GM12878 (cell line): ENCODE results near the gene HCFC1R1. TPM values are rescaled to one million over a fixed set of nuclear protein-coding genes. Genes with fewer than 3 reads are reported as not detected.
A peak's percentile ranks its signal among the peaks of the same experiment; 100 is the strongest.

Experiments
- ATAC-seq: fragments of 200-7000 bp; cut with Tn5 transposase; 3 replicates; pipeline ENCODE4 v1.9.1; 2020; ENCODE audit warnings: mild to moderate bottlenecking, moderate library complexity
- BruUV-seq: library from RNA; stranded (reverse); fragments of 400-500 nt; replicated peaks from 2 replicates; lab custom pipeline; 2021; lab: Mats Ljungman, UMichigan
- CTCF ChIA-PET: fragments of 300-600 bp; sonication (Branson Sonifier 250); formaldehyde crosslinking; extraction: SDS; loops from one replicate; lab custom pipeline; 2021; ENCODE audit warnings: inconsistent platforms; lab: Yijun Ruan, JAX
- POLR2A ChIA-PET: fragments of 350-600 bp; formaldehyde crosslinking; extraction: SDS; loops from one replicate; lab custom pipeline; 2021; ENCODE audit warnings: inconsistent platforms; lab: Charles Lee
- RAD21 ChIA-PET: fragments of 300-600 bp; sonication (Branson Sonifier 250); formaldehyde crosslinking; loops from one replicate; lab custom pipeline; 2023; ENCODE audit warnings: antibody characterized with exemption; ENCODE audit not compliant: unreplicated experiment; lab: Charles Lee
- SMC1A ChIA-PET: fragments of 300-600 bp; sonication (Branson Sonifier 250); formaldehyde crosslinking; loops from one replicate; lab custom pipeline; 2023; ENCODE audit not compliant: unreplicated experiment, uncharacterized antibody; lab: Charles Lee
- DNase-seq: peaks from one replicate; pipeline ENCODE4 v3.0.0-alpha.2; 2011; ENCODE audit warnings: low read depth, low spot score
- FAIRE-seq: peaks from 3 replicates; lab custom pipeline; 2011; peaks lifted over from hg19 to GRCh38; lab: Jason Lieb, UNC
- H2AFZ ChIP-seq: 2 replicates; pipeline ENCODE4 v1.6.0; 2011; ENCODE audit warnings: low read depth, low read length, control low read depth; ENCODE audit not compliant: control insufficient read depth
- H3K27ac ChIP-seq: 2 replicates; pipeline ENCODE4 v1.5.1; 2011; ENCODE audit warnings: control low read depth; ENCODE audit not compliant: control insufficient read depth, insufficient read depth
- H3K27me3 ChIP-seq, 2 experiments: replicated peaks in 1 of 2; 2 replicates each; pipeline versions ENCODE4 v1.6.0 to v1.6.1; 2011; ENCODE audit warnings: low read length in 1 of 2; ENCODE audit not compliant: control insufficient read depth in 2 of 2, insufficient read depth in 2 of 2
- H3K36me3 ChIP-seq, 2 experiments: 2 replicates each; pipeline ENCODE4 v1.5.1; 2011; ENCODE audit warnings: low read length in 1 of 2; ENCODE audit not compliant: control insufficient read depth in 2 of 2, insufficient read depth in 2 of 2
- H3K4me1 ChIP-seq: 2 replicates; pipeline ENCODE4 v1.6.1; 2011; ENCODE audit warnings: mild to moderate bottlenecking, low read length, moderate library complexity, mixed read lengths; ENCODE audit not compliant: control insufficient read depth, insufficient read depth
- H3K4me2 ChIP-seq: 2 replicates; pipeline ENCODE4 v1.6.0; 2011; ENCODE audit warnings: control low read depth; ENCODE audit not compliant: control insufficient read depth, insufficient read depth
- H3K4me3 ChIP-seq: fragments of 200-600 bp; sonication (generic); 2 replicates; pipeline ENCODE4 v1.5.1; 2016
- H3K79me2 ChIP-seq: 2 replicates; pipeline ENCODE4 v1.6.0; 2011; ENCODE audit warnings: low read length; ENCODE audit not compliant: control insufficient read depth, insufficient read depth
- H3K9ac ChIP-seq: 2 replicates; pipeline ENCODE4 v1.8.0; 2011; ENCODE audit warnings: low read length, control low read depth, mixed read lengths; ENCODE audit not compliant: control insufficient read depth, insufficient read depth
- H3K9me3 ChIP-seq: replicated peaks from 3 replicates; pipeline ENCODE4 v1.5.1; 2011; ENCODE audit warnings: mild to moderate bottlenecking, low read length; ENCODE audit not compliant: control insufficient read depth, insufficient read depth
- H4K20me1 ChIP-seq: 2 replicates; pipeline ENCODE4 v1.6.0; 2011; ENCODE audit not compliant: control insufficient read depth, insufficient read depth
- ASH2L ChIP-seq: fragments of 300-600, 200-600 bp; sonication (generic); IDR thresholded peaks from 2 replicates; pipeline ENCODE4 v1.6.1; 2017; ENCODE audit warnings: low read depth, mild to moderate bottlenecking, borderline replicate concordance
- BMI1 ChIP-seq: fragments of 450-650 bp; IDR thresholded peaks from 2 replicates; pipeline ENCODE4 v1.6.1; 2016; ENCODE audit warnings: mild to moderate bottlenecking, moderate library complexity, borderline replicate concordance
- CEBPB ChIP-seq, 2 experiments: fragments of 150-350 bp in 1 of 2; IDR thresholded peaks; 2 replicates each; pipeline ENCODE4 v1.6.1; 2012 to 2014; ENCODE audit warnings: low read depth in 2 of 2, low read length in 2 of 2, borderline replicate concordance in 1 of 2, inconsistent platforms in 1 of 2
- EGR1 ChIP-seq, 2 experiments: IDR thresholded peaks; 1 replicate in 1 of 2; 2 replicates in 1 of 2; pipeline ENCODE4 v1.6.1; 2011 to 2012; ENCODE audit warnings: low read depth in 2 of 2, low read length in 2 of 2, borderline replicate concordance in 1 of 2, mild to moderate bottlenecking in 1 of 2, moderate library complexity in 1 of 2
- MEF2B ChIP-seq: fragments of 450-650 bp; IDR thresholded peaks from 2 replicates; pipeline ENCODE4 v1.6.1; 2018; ENCODE audit warnings: mild to moderate bottlenecking, moderate library complexity; ENCODE audit not compliant: partially characterized antibody, poor library complexity, severe bottlenecking
- MTA2 ChIP-seq: fragments of 450-650 bp; IDR thresholded peaks from 2 replicates; pipeline ENCODE4 v1.6.1; 2016; ENCODE audit warnings: low read depth, mild to moderate bottlenecking, moderate library complexity
- MXI1 ChIP-seq: fragments of 150-350 bp; IDR thresholded peaks from 2 replicates; pipeline ENCODE4 v1.6.1; 2011; ENCODE audit warnings: low read depth, mild to moderate bottlenecking, inconsistent platforms, low read length, improper control_type of control experiment
- MYC ChIP-seq: IDR thresholded peaks from 2 replicates; pipeline ENCODE4 v1.6.1; 2011; ENCODE audit warnings: mild to moderate bottlenecking, low read length, moderate library complexity, inconsistent platforms; ENCODE audit not compliant: insufficient read depth, insufficient replicate concordance, insufficient read length, severe bottlenecking
- NR2F1 ChIP-seq: fragments of 450-650 bp; conservative IDR thresholded peaks from 2 replicates; pipeline ENCODE4 v1.6.1; 2017; ENCODE audit warnings: mild to moderate bottlenecking
- RB1 ChIP-seq: fragments of 450-650 bp; formaldehyde crosslinking; IDR thresholded peaks from 2 replicates; pipeline ENCODE4 v1.6.1; 2017; ENCODE audit warnings: mild to moderate bottlenecking, borderline replicate concordance
- RUNX3 ChIP-seq: IDR thresholded peaks from 2 replicates; pipeline ENCODE4 v1.6.1; 2012; ENCODE audit warnings: low read length, inconsistent platforms
- SUPT20H ChIP-seq: IDR thresholded peaks from 2 replicates; pipeline ENCODE4 v1.6.1; 2011; ENCODE audit warnings: low read depth, mild to moderate bottlenecking, low read length, moderate library complexity, borderline replicate concordance; ENCODE audit not compliant: control insufficient read depth
- ZNF274 ChIP-seq: IDR thresholded peaks from one replicate; pipeline ENCODE4 v1.8.0; 2011; ENCODE audit not compliant: insufficient read length, insufficient read depth
- WGBS: methylation state at CpG from one replicate; pipeline ENCODE4 v1.1.6; 2016; ENCODE audit warnings: low lambda C conversion rate; ENCODE audit not compliant: insufficient replicate concordance, insufficient coverage; ENCODE audit errors: missing lambda C conversion rate; 5-methylcytosine and 5-hydroxymethylcytosine counted together
- in situ Hi-C: fragments of 300-500 bp; cut with MboI; formaldehyde crosslinking; loops from 9 replicates; pipeline ENCODE4 v1.14.3; 2018; ENCODE audit warnings: mixed read lengths
- intact Hi-C: fragments of 100-400 bp; cut with micrococcal nuclease; formaldehyde crosslinking; loops from one replicate; pipeline ENCODE4 v1.14.2; 2022; ENCODE audit not compliant: unreplicated experiment
- polyA plus RNA-seq, 11 experiments: library from polyadenylated mRNA; depleted of rRNA in 4 of 11; unstranded in 6 of 11; stranded (reverse) in 5 of 11; fragments of >200 nt; fragmentation: Nextera tagmentation in 4 of 11; fragmentation: Illumina TruSeq in 1 of 11; extraction: Ambion mirVana in 4 of 11; extraction: Trizol in 1 of 11; gene quantifications; 1 replicate in 1 of 11; 2 replicates in 10 of 11; pipeline versions ENCODE4 v1.2.1 to v1.2.3, GENCODE V29; 2011 to 2016; ENCODE audit warnings: inconsistent platforms in 2 of 11, missing spikeins in 2 of 11, low read depth in 1 of 11
- total RNA-seq, 4 experiments: library from RNA; depleted of rRNA in 3 of 4; stranded (reverse); fragments of >200 nt in 3 of 4; fragmentation: Illumina TruSeq in 1 of 4; extraction: Trizol in 1 of 4; gene quantifications; 2 replicates each; pipeline versions ENCODE4 v1.2.1 to v1.2.3, GENCODE V29; 2013 to 2021

Gene HCFC1R1
- total and polyA plus RNA-seq, 10 of the 15 experiments (the other 5 are each of a cell fraction or from before 2014, with no cell fraction given): 2.8 to 42.5 (median 20.4) TPM

GRCh38 chr16:3065069-3065741 is 41.5 kb upstream of the HCFC1R1 start, which contains the start of gene IL32 (continued):
- TF ChIP-seq MEF2B (peak; percentile 18), CEBPB (IDR thresholded peaks at IDR 0.05; ENCODE audit: borderline replicate concordance in 1 of 2, low read depth in 2 of 2, low read length in 2 of 2) (no peak), RB1 (no peak), SUPT20H (no peak), ZNF274 (no peak), BMI1 (no peak), EGR1 (IDR thresholded peaks at IDR 0.05; ENCODE audit: borderline replicate concordance in 1 of 2, low read depth in 2 of 2, low read length in 2 of 2) (no peak), RUNX3 (no peak)

GRCh38 chr16:3063625-3064386 is 40.1 kb upstream of the HCFC1R1 start:
- no peaks in the 10 kb centered on the region for H3K27me3 ChIP-seq
- POLR2A ChIA-PET: no interaction called here
- H3K36me3 ChIP-seq: no peaks in the 10 kb centered on the region; a peak in 1 of 4 replicates
- RAD21 ChIA-PET: interaction anchor here (0.7 to 3.9 kb wide), 4 partner anchors 12 to 65 kb away, joined by 3 to 23 read pairs (median 6); no protein-coding TSS in a partner anchor
- H3K4me3 ChIP-seq: no peak overlapping the region
- H3K9ac ChIP-seq: no peak overlapping the region
- peaks cover 23% of the 10 kb centered on the region for H3K4me1 ChIP-seq
- DNase-seq: no peak
- FAIRE-seq: no peak
- CTCF ChIA-PET: interaction anchor here (0.7 to 9.5 kb wide), 12 partner anchors 13 to 94 kb away, joined by 3 to 174 read pairs (median 4); partner anchors contain the start of gene ZNF213
- in situ Hi-C loops (loop anchor here (5.0 kb wide), 2 partner anchors 33 to 63 kb away; partner anchors contain the start of gene ZSCAN10), intact Hi-C loops (no loop called here)
- ATAC-seq: no peak
- H3K9me3 ChIP-seq: no peaks in the 10 kb centered on the region; the same call in 2 of the 3 replicates
- H3K79me2 ChIP-seq: peaks cover 25% of the 10 kb centered on the region
- BruUV-seq: no TSS peak
- no peak overlapping the region for H2AFZ ChIP-seq
- no peak overlapping the region for H3K4me2 ChIP-seq
- no peaks in the 10 kb centered on the region for H4K20me1 ChIP-seq
- 86% methylated on average over 8 of the region's 8 CpGs for WGBS
- no peak overlapping the region for H3K27ac ChIP-seq
- no peak for TF ChIP-seq NR2F1
- no peak for TF ChIP-seq ASH2L
- TF ChIP-seq MYC: no peak
- no peak for TF ChIP-seq MXI1
- TF ChIP-seq MTA2: no peak
- TF ChIP-seq, all 136 proteins: peak for 0
- SMC1A ChIA-PET: interaction anchor here (0.6 to 6.1 kb wide), 6 partner anchors 12 to 71 kb away, joined by 3 to 52 read pairs (median 4); partner anchors contain the start of gene ZNF213
